Head of caudate nucleus (tissue), 42 donors: ENCODE data around the gene PLOD1.
"Not testable (repeated sequence)": the region's sequence is repeated elsewhere in the genome, so short reads cannot be mapped to it uniquely, and the experiment has no call there.

Source experiments
- DNase-seq, 42 donors: peaks; one replicate each; pipeline versions ENCODE4 v3.0.0 to v3.0.0-alpha.2; 2020 to 2021; ENCODE audit warnings: mixed read lengths in 7 of 42
- intact Hi-C: fragments of 100-400 bp; cut with DNase I; formaldehyde crosslinking; loops from one replicate; pipeline ENCODE4 v1.15.0; 2022

PLOD1 gene

DNA sequence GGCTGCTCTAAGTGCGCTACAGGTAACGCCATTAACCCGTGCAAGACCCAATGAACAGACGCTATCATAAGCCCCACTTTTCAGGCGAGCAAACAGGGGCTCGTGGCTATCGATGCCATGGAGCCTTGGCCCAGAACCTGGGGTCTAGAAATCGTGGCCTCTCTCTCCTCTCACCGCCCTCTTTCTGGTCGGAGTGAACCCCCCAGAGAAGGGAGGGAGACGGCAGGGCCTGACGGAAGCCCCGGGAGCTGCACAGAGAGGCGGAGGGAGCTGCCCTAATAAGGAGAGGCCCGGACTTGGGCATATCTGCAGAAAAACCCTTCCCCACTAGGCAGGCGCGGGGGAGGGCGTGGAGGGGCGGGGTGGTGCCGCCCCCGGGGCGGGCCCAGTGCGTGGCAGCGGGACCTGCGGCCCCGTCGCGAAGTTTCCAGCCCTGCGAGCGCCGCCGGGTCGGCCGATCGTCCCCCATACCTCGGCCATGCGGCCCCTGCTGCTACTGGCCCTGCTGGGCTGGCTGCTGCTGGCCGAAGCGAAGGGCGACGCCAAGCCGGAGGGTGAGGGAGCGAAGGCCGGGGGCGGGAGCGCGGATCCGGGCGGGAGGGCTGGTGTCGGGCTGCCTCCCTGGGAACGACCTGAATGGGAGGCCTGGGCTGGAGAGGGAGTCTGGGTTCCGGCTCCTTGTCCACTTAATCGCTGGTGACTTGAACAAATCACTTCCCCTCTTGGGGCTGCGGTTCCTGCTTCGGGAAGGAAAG, at the start of gene PLOD1:
Gene PLOD1, plus strand, starts transcription at position 416 of the 755 bp plus-strand sequence. Its CDS starts 63 bp downstream, at position 479.
- intact Hi-C loops: no loop called here
- peak; percentile 72 to 92 (median 86) for DNase-seq

DNA sequence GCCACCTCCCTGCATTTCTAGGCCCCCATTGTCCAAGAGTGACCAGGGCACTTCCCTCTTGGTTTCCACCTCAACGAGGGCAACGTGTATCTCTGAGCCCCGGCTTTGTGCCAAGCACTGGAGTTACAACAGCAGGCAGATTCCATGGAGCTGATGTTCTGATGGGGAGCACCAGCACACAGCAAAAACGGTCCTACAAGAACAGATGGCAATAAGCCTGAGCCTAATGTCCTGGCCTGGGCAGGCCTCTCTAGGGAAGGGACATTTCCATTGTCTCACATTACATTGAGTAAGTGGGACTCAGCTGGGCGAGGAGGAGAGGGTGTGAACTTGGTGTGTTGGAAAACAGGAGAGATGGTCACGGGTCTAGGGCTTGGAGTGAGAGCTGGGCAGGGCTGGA, 48.6 kb upstream of the PLOD1 start:
- no peak for DNase-seq

DNA sequence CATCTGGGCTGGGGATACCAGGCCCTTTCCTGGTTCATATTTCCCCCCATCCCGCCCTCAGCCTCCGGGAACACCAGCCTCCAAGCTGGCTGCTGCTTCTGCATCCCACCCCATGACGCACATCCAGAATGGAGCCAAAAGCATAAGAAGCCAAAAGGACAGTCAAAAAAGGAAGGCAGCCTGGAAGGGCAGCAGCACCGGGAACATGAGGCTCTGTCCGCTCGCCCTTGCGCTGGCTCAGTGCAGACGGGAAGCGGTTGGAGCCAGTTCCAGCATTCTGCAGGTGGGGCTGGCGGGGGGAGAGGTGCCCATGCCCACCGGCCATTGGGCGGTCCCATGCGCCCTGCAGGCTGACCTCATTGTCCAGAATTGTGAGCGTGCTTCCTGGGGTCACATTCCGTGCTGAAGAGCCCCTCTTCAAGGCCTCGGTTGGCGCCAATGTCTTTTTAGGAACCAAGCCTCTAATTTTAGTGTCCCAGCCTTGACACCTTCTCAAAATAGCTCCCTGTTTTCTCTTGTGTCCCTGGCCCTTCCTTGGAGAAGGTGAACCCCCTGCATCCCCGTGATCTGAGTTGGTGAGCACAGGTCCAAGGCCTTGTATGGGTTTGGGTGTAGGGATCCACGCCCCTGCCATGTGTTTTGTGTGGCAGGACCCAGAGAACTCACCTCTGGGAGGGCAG, 47.4 kb upstream of the PLOD1 start:
- no peak for DNase-seq
- intact Hi-C loops: no loop called here

More for the DNA sequence above, 48.6 kb upstream of the PLOD1 start:
- intact Hi-C loops: no loop called here

DNA sequence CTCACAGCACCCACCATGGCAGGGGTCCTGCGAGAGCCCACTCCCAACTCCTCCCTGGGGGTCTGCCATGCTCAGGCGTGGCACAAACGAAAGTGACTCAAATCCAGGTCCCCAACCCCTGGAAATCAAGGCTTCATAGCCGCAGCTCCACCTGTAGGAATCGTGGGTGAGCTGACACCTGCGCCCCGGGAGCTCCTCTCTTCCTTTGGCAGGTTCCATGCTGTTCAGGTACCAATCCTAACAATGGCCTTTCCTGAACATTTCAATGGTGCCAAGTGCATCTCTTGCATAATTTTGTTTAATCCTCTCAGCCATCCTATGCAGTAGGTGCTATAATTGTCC, 46.9 kb upstream of the PLOD1 start:
- intact Hi-C loops: no loop called here
- no peak for DNase-seq

DNA sequence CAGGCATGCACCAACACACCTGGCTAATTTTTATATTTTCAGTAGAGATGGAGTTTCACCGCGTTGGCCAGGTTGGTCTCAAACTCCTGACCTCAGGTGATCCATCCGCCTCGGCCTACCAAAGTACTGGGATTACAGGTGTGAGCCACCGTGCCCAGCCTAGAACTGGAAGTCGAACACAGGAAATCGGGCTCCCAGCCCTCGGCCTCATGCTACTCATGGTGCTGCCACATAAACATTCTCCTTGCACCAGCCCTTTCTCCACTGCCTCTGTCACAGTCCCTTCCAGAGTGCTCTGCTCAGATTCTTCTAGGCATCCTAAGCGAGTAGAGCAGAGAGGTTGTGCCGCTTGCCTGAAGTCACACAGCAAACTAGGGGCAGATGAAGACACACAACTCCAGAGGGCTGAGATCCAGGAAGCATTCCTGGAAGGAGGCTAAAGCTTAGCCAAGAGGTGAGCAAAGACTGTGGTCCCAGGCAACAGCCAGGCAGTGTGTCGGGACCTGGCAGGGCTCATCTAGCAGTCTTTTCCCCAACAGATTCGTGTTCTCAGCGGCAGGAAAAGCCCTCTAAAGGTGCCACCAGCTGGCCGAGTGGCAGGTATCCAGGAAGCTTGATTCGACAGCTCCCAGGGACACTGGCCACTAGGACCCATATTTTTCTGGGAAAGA, 46.2 kb upstream of the PLOD1 start:
- no peak for DNase-seq
- intact Hi-C loops: no loop called here

DNA sequence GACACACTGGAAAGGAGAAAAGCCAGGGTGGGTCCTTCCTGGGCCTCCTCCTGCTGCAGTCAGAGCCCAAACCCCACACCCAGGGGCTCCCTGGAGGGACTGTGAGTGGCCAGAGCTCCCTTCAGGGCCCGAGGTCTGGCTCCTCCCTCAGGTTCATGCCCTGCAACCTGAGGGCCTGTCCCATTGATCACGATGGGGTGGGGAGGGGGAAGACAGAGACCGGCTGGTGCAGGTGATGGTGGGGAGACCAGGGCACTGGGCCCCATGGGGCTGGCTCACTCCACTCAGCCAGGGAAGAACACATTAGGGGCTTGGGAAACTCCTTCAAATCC, 45.7 kb upstream of the PLOD1 start:
- no peak for DNase-seq
- intact Hi-C loops: no loop called here

DNA sequence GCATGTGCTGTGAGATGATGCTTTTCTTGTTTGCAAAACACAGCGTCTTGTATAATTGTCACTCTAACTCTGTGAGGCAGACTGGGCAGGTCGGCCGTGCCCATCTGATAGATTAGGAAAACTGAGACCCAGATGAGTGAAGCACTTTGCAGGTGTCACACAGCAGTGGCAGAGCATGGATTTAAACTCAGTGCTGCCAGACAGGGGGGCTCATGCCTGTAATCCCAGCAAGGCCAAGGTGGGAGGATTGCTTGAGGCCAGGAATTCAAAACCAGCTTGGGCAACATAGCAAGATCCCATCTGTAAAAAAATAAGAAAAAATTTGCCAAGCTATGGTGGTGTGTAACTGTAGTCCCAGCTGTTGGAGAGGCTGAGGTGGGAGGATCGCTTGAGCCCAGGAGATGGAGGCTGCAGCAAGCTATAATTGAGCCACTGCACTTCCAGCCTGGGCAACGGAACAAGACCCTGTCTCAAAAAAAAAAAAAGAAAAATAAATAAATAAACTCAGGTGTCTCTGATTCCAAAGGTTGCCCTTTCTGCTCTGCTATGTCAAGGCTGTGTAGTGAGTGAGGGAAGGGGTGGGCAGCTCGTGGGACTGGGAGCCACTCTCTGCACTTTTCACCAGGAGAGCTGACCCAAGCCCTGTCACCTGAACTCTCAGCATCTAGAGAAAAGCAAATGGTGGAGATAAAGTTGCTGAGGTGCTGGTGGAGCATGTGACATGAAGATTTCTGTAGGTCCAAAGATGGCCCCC, 42.9 kb upstream of the PLOD1 start:
- no peak for DNase-seq
- intact Hi-C loops: loop anchor here (5.0 kb wide), 1 partner anchor 54 kb away; no protein-coding TSS in a partner anchor

DNA sequence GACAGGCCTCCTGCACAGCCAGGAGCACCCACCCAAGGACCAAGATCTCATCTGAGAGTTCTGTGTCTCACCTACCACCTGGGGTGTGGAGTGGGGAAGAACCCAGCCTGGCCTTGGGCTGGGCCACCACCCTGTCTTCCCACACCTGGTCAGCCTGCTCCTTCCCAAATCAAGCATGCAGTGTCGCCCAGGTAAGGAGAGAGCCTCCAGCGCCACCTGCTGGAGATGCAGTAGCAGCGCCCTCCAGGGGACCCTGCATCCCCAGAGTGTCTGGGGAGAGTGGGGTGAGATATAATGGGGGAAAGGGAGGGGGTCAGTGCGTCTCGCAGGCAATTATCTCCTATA, 40.6 kb upstream of the PLOD1 start:
- peak in 41 of 42 donors; percentile 31 to 82 (median 62) for DNase-seq
- intact Hi-C loops: loop anchor here (5.0 kb wide), 1 partner anchor 57 kb away; no protein-coding TSS in a partner anchor

DNA sequence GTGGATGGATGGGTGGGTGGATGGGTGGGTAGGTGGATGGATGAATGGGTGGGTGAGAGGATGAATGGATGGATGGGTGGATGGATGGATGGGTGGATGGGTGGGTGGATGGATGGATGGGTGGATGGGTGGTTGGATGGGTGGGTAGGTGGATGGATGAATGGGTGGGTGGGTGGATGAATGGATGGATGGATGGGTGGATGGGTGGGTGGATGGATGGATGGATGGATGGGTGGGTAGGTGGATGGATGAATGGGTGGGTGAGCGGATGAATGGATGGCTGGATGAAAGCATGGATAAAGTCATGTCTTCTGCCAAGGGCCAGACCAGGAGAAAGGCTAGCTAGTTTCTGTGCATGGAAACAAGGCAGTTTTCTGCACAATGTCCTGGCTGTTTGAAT, 40.0 kb upstream of the PLOD1 start:
- not testable (repeated sequence) for DNase-seq

DNA sequence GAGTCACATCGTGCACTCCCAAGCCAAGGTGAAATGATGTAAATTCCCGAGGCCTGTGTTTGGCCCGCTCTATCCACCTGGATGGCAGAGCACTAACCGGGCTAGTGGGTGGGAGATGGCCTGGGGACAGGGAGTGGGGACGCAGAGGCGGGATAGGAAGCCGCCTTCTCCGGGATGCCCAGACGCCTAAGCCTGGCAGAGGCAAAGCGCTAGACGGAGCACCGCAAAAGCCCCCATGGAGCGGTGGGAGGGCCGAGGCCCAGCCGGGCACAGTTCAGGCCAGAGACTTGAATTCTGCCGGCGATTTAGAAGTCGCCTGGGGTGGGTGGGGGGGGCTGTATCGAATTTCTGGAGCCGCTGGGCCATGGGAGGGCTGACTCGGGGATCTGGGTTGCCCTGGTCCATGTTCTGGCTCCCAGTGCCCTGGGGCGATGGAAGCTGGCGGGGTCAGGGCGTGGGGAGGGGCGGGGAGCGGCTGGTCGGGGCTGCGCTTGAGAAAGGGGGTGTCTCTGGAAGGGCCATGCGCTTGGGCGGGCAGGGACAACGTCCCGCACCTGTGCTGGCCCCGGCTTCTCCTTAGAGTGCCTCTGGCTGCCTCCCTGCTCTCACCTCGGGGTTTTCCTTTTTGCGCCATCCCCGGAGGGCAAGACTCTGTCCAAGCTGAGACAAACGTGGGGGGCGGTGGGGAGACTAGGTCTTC, 36.3 kb upstream of the PLOD1 start:
- no peak for DNase-seq

More for the DNA sequence above, 40.0 kb upstream of the PLOD1 start:
- intact Hi-C loops: loop anchor here (5.0 kb wide), 1 partner anchor 57 kb away; no protein-coding TSS in a partner anchor

DNA sequence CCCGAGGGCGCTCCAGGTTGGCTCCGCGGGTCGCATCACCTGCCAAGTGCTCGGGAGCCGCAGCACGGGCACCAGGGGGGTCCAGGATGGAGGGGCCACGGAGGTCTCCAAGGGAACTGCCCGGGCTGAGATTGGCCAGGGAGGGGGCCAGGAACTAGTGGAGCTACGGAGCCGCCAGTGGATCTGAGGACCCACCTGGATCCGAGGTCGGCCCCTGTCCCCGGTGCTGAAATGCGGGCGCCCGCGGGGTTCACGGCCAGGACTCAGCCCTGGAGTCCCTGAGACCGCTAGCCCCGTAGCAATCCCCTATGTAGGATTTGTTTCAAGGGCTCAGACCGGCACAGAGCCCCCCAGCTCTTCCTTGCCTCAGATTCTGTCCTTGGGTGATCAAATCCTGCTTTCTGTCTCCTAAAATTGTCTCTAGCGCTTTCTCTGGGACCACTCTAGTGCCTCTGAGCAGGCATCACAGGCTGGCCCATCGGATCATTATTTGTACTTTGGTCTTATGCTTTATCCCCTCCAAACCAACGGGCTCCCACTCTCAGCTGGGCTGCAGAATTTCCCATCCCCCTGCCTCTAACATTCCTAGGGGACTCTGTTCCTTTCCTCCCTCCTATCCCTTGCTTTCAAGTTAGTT, 35.6 kb upstream of the PLOD1 start:
- intact Hi-C loops: no loop called here
- no peak for DNase-seq

More for the DNA sequence above, 36.3 kb upstream of the PLOD1 start:
- intact Hi-C loops: no loop called here

DNA sequence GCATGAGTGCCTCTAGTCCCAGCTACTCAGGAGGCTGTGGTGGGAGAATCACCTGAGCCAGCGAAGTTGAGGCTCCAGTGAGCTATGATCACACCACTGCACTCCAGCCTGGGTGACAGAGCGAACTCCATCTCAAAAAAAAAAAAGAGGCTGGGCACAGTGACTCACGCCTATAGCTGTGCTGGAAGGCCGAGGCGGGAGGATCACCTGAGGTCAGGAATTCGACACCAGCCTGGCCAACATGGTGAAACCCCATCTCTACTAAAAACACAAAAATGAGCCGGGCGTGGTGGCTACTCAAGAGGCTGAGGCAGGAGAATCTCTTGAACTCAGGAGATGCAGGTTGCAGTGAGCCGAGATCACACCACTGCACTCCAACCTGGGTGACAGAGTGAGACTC, 33.1 kb upstream of the PLOD1 start:
- intact Hi-C loops, DNase-seq: not testable (repeated sequence)

DNA sequence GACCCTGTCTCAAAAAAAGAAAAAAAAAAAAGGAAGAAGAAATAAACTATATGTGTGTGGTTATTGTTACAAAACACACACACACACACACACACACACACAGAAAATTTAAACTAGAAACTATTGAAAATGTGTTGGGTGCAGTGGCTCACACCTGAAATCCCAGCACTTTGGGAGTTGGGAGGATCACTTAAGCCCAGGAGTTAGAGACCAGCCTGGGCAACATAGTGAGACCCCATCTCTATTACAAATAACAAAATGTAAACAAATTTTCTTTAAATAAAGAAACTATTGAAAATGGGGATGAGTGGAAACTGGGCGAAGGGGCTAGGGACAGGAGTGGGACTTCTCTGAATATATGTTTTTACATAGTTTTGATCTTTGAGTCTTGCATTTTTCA, 31.3 kb upstream of the PLOD1 start:
- intact Hi-C loops: no loop called here
- no peak for DNase-seq

DNA sequence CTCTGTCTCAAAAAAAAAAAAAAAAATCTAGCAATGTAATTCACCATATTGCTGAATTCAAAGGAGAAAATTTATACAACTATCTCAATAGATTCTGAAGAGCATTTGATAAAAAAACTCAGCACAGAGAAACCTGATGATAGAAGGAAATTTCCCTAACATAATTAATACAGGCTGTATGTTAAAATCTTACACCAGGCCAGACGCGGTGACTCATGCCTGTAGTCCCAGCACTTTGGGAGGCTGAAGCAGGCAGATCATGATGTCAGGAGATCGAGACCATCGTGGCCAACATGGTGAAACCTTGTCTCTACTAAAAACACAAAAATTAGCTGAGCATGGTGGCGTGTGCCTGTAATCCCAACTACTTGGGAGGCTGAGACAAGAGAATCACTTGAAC, 30.4 kb upstream of the PLOD1 start:
- intact Hi-C loops, DNase-seq: not testable (repeated sequence)

DNA sequence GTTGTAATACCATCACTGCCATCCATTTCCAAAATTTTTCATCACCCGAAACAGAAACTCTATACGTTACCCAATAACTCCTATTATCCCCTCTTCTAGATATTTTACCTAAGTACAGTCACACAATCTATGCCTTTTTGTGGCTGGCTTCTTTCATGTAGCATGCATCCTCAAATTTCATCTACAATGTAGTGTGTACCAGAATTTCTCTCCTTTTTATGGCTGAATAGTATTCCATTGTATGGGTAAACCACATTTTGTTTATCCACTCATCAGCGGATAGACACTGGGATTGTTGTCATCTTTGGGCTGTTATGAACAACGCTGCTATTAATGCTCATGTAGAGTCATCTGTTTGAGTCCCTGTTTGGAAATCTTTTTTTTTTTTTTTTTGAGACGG, 29.5 kb upstream of the PLOD1 start:
- intact Hi-C loops: no loop called here
- no peak for DNase-seq

DNA sequence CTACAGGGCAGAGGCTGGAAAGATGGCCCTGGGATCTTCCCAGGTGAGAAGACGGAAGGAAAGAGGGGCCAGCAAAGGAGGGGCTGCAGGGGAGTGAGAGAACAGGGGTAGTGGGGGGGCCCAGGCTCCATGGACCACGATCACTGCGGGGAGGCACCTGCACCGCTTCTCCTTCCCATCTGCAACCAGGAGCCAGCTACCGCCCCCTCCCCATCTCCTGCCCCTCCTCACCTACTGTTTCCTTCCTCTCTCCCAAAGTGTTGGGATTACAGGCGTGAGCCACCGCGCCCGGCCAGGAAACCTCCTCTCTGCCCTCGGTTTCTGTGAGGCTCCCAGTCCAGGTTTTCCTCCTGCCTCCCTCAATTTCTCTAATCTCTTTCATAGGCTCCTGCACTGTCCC, 27.6 kb upstream of the PLOD1 start:
- intact Hi-C loops: no loop called here
- no peak for DNase-seq

DNA sequence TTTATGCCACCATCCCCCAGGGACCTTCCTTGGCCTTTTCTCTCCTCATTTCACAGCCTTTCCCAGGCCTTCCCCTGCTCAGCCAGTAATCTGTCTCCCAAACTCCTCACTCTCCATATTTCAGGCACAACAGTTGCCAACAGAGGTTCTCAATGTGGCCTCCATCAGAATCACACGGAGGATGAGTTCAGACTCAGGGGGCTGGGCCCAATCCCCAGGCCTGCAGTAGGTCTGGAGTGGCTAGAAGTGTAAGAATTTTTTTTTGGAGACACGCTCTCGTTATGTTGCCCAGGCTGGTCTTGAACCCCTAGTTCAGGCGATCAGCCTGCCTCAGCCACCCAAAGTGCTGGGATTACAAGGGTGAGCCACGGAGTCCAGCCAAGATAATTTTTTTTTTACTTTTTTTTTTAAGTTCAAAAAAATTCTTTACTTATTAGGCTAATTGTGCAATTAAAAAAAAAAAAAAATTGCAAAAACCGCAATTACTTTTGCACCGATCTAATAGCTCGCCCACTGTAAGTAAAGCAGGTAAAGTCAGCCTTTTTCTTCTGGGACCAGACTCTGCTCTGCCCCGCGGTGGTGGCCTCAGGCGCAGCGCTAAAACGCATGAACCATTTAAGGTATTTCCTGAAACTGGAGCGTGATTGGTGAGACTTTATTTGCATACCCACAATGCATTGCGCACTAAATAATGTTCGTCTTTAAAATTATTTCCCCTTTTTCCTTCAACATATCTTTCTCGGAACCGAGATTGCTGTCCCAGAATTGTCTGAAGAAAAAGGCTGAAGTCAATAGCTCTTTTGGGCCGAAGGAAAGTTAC, 27.0 kb upstream of the PLOD1 start:
- intact Hi-C loops: loop anchor here (2.0 kb wide), 1 partner anchor 73 kb away; the partner anchor contains the start of gene MFN2
- DNase-seq: peak; percentile 76 to 97 (median 91)
